GM18505 (cell line): ENCODE measurements around the gene CDHR5.
A peak's percentile ranks its signal among the peaks of the same experiment; 100 is the strongest.
"Not testable (repeated sequence)": the region's sequence is repeated elsewhere in the genome, so short reads cannot be mapped to it uniquely, and the experiment has no call there.

Experiments
- ATAC-seq: cut with Tn5 transposase; IDR thresholded peaks from one replicate; pipeline ENCODE4 v1.9.1; 2021; ENCODE audit not compliant: unreplicated experiment
- POLR2A ChIP-seq: IDR thresholded peaks from 4 replicates; pipeline ENCODE4 v1.6.1; 2011; ENCODE audit warnings: borderline replicate concordance; ENCODE audit not compliant: insufficient read depth, insufficient read length; ENCODE audit errors: extremely low read depth

The CDHR5 gene

DNA sequence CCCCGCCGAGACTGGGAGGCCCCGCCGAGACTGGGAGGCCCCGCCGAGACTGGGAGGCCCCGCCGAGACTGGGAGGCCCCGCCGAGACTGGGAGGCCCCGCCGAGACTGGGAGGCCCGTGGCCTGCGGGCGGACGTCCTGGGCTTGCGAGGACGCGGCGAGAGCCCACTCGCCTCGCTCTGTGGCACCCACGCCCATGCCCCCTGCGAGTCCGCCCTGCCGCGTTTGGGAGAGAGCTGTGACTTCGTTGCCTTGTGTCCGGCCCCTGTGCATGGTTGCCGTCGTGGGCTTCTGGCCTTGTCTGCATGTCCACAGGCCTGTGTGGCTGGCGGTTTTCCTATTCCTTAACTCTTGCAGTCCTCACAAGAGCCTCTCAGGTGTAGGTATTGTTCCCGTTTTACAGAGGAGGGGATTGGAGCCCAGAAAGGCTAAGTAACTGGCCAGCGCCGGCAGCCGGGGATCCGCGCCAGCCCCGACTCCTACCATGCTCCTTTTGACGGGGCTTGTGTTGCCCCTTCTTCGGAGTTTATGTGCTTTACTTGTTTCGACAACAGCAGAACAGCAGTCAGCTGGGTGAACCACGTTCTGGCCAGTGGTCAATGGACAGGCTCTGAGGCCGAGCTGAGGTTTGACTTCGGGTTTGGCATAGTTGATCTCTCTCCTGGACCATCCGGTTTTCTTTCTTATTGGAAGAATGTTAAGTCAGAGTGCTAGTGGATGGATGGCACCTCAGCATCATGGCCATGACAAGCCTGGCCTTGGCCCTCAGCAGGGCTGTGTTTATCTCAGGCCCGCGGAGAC is 47.7 kb downstream of the CDHR5 start:
- no peak for ATAC-seq
- no peak for TF ChIP-seq POLR2A

DNA sequence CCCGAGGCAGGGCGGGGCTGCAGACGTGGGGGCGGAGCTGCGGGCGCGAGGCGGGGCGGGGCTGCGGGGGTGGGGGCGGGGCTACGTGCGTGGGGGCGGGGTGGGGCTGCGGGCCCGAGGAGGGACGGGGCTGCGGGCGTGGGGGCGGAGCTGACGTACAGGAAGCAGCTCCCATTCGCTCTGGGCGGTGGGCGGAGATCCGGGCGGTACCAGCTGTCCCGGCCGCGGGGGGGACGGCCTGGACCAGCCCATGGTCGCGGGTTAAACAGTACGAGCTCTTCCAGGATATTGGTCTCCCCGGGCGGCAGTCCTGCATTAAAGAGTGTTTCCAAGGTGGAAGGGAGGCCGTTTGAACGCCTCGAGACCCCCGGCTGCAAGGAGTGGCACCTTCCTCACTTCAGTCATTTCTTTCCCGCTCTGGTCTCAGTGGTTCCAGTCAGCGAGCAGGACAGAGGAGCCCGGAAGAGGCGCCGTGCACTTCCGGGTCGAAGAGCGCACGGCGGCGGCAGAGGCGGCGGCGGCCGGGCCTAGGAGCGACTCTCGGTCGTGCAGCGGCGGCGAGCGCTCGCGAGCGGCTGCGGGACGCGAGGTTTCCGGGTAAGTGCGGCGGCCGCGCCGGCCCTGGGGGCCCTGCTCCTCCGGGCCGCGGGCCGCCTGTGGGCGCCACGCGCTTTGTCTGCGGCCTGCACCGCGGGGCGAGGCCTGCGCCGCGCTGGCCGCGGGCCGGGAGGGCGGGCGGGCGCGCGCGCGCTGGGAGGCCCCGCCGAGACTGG is 48.6 kb downstream of the CDHR5 start, which contains the start of gene PHRF1:
TSS of gene PHRF1 (plus strand) at position 475 of the 773 bp plus-strand sequence. CDS start 5,043 bp downstream, outside the sequence.
- peak; percentile 69 for ATAC-seq
- peak; percentile 84 for TF ChIP-seq POLR2A

- peak; percentile 36 for ATAC-seq
- no peak for TF ChIP-seq POLR2A
Observed at GRCh38 chr11:575313-575995, 49.3 kb downstream of the CDHR5 start.

DNA sequence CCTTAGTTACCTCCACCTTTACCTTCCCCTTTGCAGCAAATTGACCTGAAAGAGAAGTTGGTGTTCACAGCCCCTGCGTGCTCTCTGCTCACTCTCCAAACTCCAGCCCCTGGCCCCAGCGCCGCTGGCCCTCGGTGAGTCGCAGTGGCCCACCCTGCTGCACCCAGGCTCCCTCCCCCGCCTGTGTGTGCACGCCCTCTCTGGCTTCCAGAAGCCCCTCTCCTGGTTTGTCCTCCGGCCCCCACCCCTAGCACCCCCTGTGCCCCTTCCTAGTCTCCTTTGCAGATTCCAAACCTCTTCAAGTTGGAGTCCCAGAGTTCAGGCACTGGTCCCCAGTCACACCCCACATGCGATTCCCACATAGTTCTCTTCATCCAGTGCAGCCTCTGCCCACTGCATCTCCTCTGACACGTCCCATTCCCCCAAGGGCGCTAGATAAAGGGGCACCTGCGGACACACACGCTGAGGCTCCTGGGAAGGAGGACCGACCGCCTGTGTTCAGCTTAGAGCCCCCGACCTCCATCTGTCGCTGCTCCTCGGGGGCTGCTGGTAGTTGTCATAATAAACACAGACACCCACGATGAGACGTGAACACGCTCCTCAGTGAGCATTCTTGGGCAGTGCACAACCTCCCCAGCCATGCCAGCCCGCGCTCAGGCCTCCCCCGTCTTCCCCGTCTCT is 50.0 kb downstream of the CDHR5 start:
- no peak for TF ChIP-seq POLR2A
- no peak for ATAC-seq

DNA sequence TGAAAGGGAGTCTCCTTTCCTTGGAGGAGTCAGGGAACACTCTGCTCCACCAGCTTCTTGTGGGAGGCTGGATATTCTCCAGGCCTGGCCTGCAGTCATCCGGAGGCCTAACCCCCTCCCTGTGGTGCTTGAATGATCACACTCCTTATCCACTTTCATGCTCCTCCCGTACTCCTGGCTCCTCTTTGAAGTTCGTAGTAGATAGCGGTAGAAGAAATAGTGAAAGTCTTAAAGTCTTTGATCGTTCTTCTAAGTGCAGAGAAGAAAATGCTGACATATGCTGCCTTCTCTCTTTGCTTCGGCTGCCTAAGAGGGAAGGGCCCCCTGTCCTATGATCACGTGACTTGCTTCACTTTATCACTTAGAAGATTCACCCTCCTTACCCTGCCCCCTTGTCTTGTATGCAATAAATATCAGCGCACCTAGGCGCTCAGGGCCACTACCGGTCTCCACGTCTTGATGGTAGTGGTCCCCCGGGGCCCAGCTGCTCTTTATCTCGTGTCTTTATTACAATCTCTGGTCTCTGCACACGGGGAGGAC is 50.7 kb downstream of the CDHR5 start:
- ATAC-seq, result not testable (repeated sequence)

DNA sequence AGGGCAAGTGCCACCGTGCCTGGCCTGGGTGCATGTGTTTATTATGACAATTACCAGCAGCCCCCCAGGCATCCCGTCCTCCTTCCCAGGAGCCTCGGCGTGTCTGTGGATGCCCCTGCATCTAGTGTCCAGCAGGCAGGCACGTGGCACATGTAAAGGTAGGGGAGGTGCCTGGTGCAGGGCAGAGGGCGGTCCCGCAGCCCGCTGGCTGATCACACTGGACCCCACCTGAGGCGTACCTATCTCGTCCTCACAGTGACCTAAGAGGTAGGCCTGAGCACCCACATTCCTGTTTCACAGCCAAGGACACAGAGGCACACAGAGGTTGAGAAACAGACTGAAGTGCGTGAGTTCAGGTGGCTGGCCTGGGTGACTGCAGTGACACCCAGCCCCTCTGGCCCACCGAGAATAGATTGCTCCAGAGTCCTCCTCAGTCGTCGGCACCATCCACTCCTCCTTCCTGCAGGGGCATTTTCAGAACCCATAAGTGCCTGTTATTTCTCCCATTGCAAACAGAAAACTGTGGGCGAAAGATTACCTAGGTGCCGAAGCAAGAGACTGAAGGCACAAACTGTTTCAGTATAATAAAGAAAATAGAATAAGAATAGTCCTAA is 51.5 kb downstream of the CDHR5 start:
- no peak for ATAC-seq
- TF ChIP-seq POLR2A, result no peak

GRCh38 chr11:571802-572185 is 53.0 kb downstream of the CDHR5 start:
- no peak for ATAC-seq
- no peak for TF ChIP-seq POLR2A

GRCh38 chr11:569158-569885 is 55.4 kb downstream of the CDHR5 start:
- ATAC-seq, result no peak
- TF ChIP-seq POLR2A, result no peak

- peak; percentile 77 for ATAC-seq
- TF ChIP-seq POLR2A, result peak; percentile 67
Observed at GRCh38 chr11:568306-569157, 56.2 kb downstream of the CDHR5 start.

DNA sequence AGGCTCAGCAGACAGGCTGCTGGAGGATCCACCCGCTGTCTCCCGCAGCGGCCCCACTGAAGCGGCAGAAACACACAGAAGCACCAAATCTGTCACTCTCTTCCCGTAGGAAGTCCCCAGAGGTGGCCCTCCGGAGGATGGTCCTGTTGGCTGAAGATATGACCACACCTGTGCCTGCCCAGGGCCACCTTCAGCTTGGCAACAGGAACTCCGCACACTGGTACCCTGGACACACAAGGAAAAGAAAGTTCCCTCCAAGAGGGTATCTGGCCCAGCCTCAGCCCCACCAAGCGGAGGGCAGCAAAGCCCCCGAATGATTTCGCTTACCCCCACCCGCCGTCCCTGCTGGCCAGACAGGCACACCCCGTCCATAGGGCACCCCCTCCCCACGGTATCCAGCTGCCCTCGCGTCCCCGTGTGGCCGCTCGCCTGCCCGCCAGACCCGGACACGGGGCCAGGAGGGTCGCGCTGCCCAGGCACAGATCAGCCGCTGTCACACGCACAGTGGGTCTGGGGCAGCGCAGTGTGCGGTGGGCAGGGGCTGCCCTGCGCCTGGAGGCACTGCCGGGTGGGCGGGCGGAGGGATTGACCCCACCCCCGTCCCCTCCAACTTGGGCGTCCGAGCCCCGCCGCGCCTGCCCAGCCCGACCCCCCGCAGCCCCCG is 57.0 kb downstream of the CDHR5 start:
- ATAC-seq, result peak; percentile 8

More for the DNA sequence above, 57.0 kb downstream of the CDHR5 start:
- no peak for TF ChIP-seq POLR2A
